Osteoblast (primary cell): ENCODE measurements around the gene FAM50A. TPM values are rescaled to one million over a fixed set of nuclear protein-coding genes. Genes with fewer than 3 reads are reported as not detected.
A peak's percentile ranks its signal among the peaks of the same experiment; 100 is the strongest.
"Not testable (repeated sequence)": the region's sequence is repeated elsewhere in the genome, so short reads cannot be mapped to it uniquely, and the experiment has no call there.

ENCODE experiments used
- DNase-seq: peaks from one replicate; pipeline ENCODE4 v3.0.0; 2011; ENCODE audit warnings: low spot score, mixed read lengths; ENCODE audit not compliant: insufficient read length; ENCODE audit errors: missing footprints
- H2AFZ ChIP-seq: 2 replicates; pipeline ENCODE4 v1.6.0; 2011; ENCODE audit warnings: mild to moderate bottlenecking, low read length
- H3K27ac ChIP-seq: 2 replicates; pipeline ENCODE4 v1.5.1; 2011; ENCODE audit warnings: mild to moderate bottlenecking, low read depth, low read length, moderate library complexity
- H3K27me3 ChIP-seq: 2 replicates; pipeline ENCODE4 v1.6.0; 2012; ENCODE audit warnings: mild to moderate bottlenecking, control low read depth, inconsistent platforms, low read length, moderate library complexity; ENCODE audit not compliant: insufficient read depth
- H3K36me3 ChIP-seq: 2 replicates; pipeline ENCODE4 v1.5.1; 2011; ENCODE audit warnings: mild to moderate bottlenecking, low read length, control low read depth, moderate library complexity; ENCODE audit not compliant: insufficient read depth
- H3K4me1 ChIP-seq: 2 replicates; pipeline ENCODE4 v1.5.1; 2011; ENCODE audit warnings: mild to moderate bottlenecking, low read length, control low read depth, moderate library complexity; ENCODE audit not compliant: insufficient read depth
- H3K4me2 ChIP-seq: 2 replicates; pipeline ENCODE4 v1.6.0; 2011; ENCODE audit warnings: mild to moderate bottlenecking, low read length; ENCODE audit not compliant: insufficient read depth
- H3K4me3 ChIP-seq: fragments of 200-600 bp; sonication (generic); 3 replicates; pipeline ENCODE4 v1.5.1; 2012; ENCODE audit warnings: mild to moderate bottlenecking, low read length, inconsistent platforms; ENCODE audit not compliant: insufficient read depth
- H3K79me2 ChIP-seq: 2 replicates; pipeline ENCODE4 v1.6.0; 2012; ENCODE audit warnings: mild to moderate bottlenecking, low read length, control low read depth, inconsistent platforms; ENCODE audit not compliant: insufficient read depth
- H3K9me3 ChIP-seq: 2 replicates; pipeline ENCODE4 v1.5.1; 2011; ENCODE audit warnings: low read depth, low read length, control low read depth
- H4K20me1 ChIP-seq: 2 replicates; pipeline ENCODE4 v1.6.0; 2012; ENCODE audit warnings: mild to moderate bottlenecking, low read length, control low read depth; ENCODE audit not compliant: insufficient read depth
- CTCF ChIP-seq: IDR thresholded peaks from 2 replicates; pipeline ENCODE4 v1.5.1; 2011; ENCODE audit warnings: mild to moderate bottlenecking, low read depth, low read length, moderate library complexity; ENCODE audit errors: extremely low read depth
- total RNA-seq: library from RNA; depleted of rRNA; stranded (reverse); fragments of >200 nt; gene quantifications from 2 replicates; pipeline ENCODE4 v1.2.3, GENCODE V29; 2012

FAM50A gene
- total RNA-seq: 46.0 and 48.1 TPM in 2 replicates

GRCh38 chrX:154443992-154444754 is at the start of gene FAM50A:
FAM50A (plus strand) TSS chrX:154444141; CDS start chrX:154444236, 95 bp downstream.
- H3K4me1 ChIP-seq: peaks cover 10% of the 10 kb centered on the region
- H3K4me3 ChIP-seq: peak within 1 kb of the TSS; percentile 76
- H2AFZ ChIP-seq: peak within 1 kb of the TSS; percentile 22
- H3K27ac ChIP-seq: peak within 1 kb of the TSS; percentile 66
- peak; percentile 99 for DNase-seq
- H3K4me2 ChIP-seq: peak within 1 kb of the TSS; percentile 76
- H3K36me3 ChIP-seq: peaks cover 50% of the 10 kb centered on the region
- peaks cover 28% of the 10 kb centered on the region for H4K20me1 ChIP-seq
- no peaks in the 10 kb centered on the region for H3K27me3 ChIP-seq
- peaks cover 62% of the 10 kb centered on the region for H3K79me2 ChIP-seq
- H3K9me3 ChIP-seq: no peaks in the 10 kb centered on the region
- no peak for TF ChIP-seq CTCF

- DNase-seq, H3K27me3 ChIP-seq, H3K27ac ChIP-seq, H3K9me3 ChIP-seq, H3K4me3 ChIP-seq, H3K4me1 ChIP-seq, H3K4me2 ChIP-seq, H2AFZ ChIP-seq: not testable (repeated sequence)
- H3K36me3 ChIP-seq: peaks cover 26% of the 10 kb centered on the region
- H4K20me1 ChIP-seq: peaks cover 20% of the 10 kb centered on the region
- peaks cover 20% of the 10 kb centered on the region for H3K79me2 ChIP-seq
Measured at GRCh38 chrX:154396363-154396762, 47.6 kb upstream of the FAM50A start.

- Histone ChIP-seq H3K36me3 (peaks cover 30% of the 10 kb centered on the region), H3K27me3 (no peaks in the 10 kb centered on the region), H3K4me3 (peak overlapping the region; percentile 70), H3K27ac (peak overlapping the region; percentile 91), H3K79me2 (peaks cover 20% of the 10 kb centered on the region), H2AFZ (peak overlapping the region; percentile 22), H3K9me3 (no peaks in the 10 kb centered on the region), H3K4me2 (peak overlapping the region; percentile 82), H3K4me1 (peaks cover 3% of the 10 kb centered on the region), H4K20me1 (peaks cover 20% of the 10 kb centered on the region)
- no peak for TF ChIP-seq CTCF
- peak; percentile 88 for DNase-seq
Measured at GRCh38 chrX:154396973-154397887, 46.7 kb upstream of the FAM50A start.

GRCh38 chrX:154397888-154398667 is 45.9 kb upstream of the FAM50A start, which contains the start of gene RPL10:
RPL10 (plus strand) TSS chrX:154398377; CDS start chrX:154398520, 143 bp downstream.
- Histone ChIP-seq H4K20me1 (peaks cover 20% of the 10 kb centered on the region), H3K36me3 (peaks cover 30% of the 10 kb centered on the region), H3K9me3 (no peaks in the 10 kb centered on the region), H3K27ac (peak within 1 kb of the TSS; percentile 91), H3K79me2 (peaks cover 20% of the 10 kb centered on the region), H3K4me3 (peak within 1 kb of the TSS; percentile 79), H3K4me2 (peak within 1 kb of the TSS; percentile 85), H3K27me3 (no peaks in the 10 kb centered on the region), H2AFZ (peak within 1 kb of the TSS; percentile 22), H3K4me1 (peaks cover 3% of the 10 kb centered on the region)
- no peak for TF ChIP-seq CTCF
- DNase-seq: peak; percentile 98
